GM12875 (cell line): Measurements from ENCODE around the gene PROC.
A peak's percentile ranks its signal among the peaks of the same experiment; 100 is the strongest.

Source experiments
- H3K4me3 ChIP-seq: one replicate; pipeline ENCODE4 v1.5.1; 2011; ENCODE audit warnings: low read depth, low read length, control low read depth
- CTCF ChIP-seq: IDR thresholded peaks from 2 replicates; pipeline ENCODE4 v1.5.1; 2011; ENCODE audit warnings: low read depth, mild to moderate bottlenecking, control low read depth, inconsistent platforms, low read length, moderate library complexity, borderline replicate concordance; ENCODE audit not compliant: insufficient read depth

PROC gene

GRCh38 chr2:127386764-127387654 lies 31.2 kb upstream of the PROC start:
- no peak for TF ChIP-seq CTCF
- H3K4me3 ChIP-seq, result peak overlapping the region; percentile 87

GRCh38 chr2:127387655-127388422 lies 30.4 kb upstream of the PROC start, which contains the start of gene MAP3K2:
Gene MAP3K2 (minus strand): TSS chr2:127387975. CDS start chr2:127343129, 44,846 bp downstream.
- no peak for TF ChIP-seq CTCF
- peak within 1 kb of the TSS; percentile 87 for H3K4me3 ChIP-seq

- H3K4me3 ChIP-seq, result peak overlapping the region; percentile 55
- no peak for TF ChIP-seq CTCF
These were observed 29.6 kb upstream of the PROC start for GRCh38 chr2:127388423-127389164.

GRCh38 chr2:127389778-127390435 lies 28.3 kb upstream of the PROC start:
- no peak for TF ChIP-seq CTCF
- no peak overlapping the region for H3K4me3 ChIP-seq

- TF ChIP-seq CTCF, result no peak
These were observed 25.9 kb upstream of the PROC start for GRCh38 chr2:127392133-127392827.

More at GRCh38 chr2:127392133-127392827, 25.9 kb upstream of the PROC start:
- no peak overlapping the region for H3K4me3 ChIP-seq
